OCI-LY7 (cell line): ENCODE measurements around the gene CARD19.

Experiments
- CTCF ChIP-seq: fragments of 200-600 bp; sonication (generic); conservative IDR thresholded peaks from 2 replicates; pipeline ENCODE4 v1.5.1; 2014; ENCODE audit warnings: mild to moderate bottlenecking, antibody characterized with exemption, low read length, moderate library complexity, mixed read lengths
- EZH2phosphoT487 ChIP-seq: fragments of 200-600 bp; sonication (generic); IDR thresholded peaks from 2 replicates; pipeline ENCODE4 v1.6.1; 2018; ENCODE audit warnings: low read depth, borderline replicate concordance, mild to moderate bottlenecking, mixed run types, antibody characterized with exemption, low read length, moderate library complexity, mixed read lengths

GRCh38 chr9:93076792-93077128 is 19.3 kb upstream of the CARD19 start:
- no peak for TF ChIP-seq CTCF
- TF ChIP-seq EZH2phosphoT487: no peak
